GM13977 (cell line): Measurements from ENCODE around the gene CDYL.

Source experiments
- DNase-seq: peaks from one replicate; pipeline ENCODE4 v3.0.0; 2012; ENCODE audit warnings: low spot score
- in situ Hi-C: fragments of 300-500 bp; cut with MboI; formaldehyde crosslinking; loops from one replicate; pipeline ENCODE4 v1.12.0; 2022; ENCODE audit warnings: low sequenced_read_pairs, low pct_unique_long_range_greater_than_20kb, mixed read lengths, inconsistent platforms; ENCODE audit not compliant: unreplicated experiment
- TF ChIP-seq, protein P1 (sequence below): IDR thresholded peaks from 2 replicates; pipeline ENCODE4 v1.5.1; 2012; ENCODE audit warnings: mild to moderate bottlenecking, control low read depth; ENCODE audit not compliant: insufficient read depth; ENCODE audit errors: extremely low read depth, missing control alignments

CDYL gene

DNA sequence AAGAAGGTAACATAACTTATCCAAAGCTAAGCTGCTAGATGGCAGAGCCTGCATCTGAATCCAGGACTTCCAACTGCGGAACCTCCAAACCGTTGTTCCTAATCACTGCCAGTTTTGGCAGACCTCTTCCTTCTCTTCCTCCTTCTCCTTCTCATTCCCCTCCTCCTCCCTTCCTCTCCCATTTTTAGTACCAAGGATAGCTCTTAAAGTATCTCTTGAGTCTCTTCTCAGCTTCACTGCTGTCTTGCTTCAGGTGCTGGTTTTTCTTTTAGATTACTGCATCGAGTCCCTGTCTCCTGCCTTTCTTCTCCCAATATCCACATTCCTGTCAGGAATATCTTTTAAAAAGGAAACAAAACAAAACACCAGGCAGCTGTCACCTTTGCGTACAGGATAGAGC is 77.1 kb downstream of the CDYL start:
- DNase-seq = no peak
- TF ChIP-seq, protein P1, sequence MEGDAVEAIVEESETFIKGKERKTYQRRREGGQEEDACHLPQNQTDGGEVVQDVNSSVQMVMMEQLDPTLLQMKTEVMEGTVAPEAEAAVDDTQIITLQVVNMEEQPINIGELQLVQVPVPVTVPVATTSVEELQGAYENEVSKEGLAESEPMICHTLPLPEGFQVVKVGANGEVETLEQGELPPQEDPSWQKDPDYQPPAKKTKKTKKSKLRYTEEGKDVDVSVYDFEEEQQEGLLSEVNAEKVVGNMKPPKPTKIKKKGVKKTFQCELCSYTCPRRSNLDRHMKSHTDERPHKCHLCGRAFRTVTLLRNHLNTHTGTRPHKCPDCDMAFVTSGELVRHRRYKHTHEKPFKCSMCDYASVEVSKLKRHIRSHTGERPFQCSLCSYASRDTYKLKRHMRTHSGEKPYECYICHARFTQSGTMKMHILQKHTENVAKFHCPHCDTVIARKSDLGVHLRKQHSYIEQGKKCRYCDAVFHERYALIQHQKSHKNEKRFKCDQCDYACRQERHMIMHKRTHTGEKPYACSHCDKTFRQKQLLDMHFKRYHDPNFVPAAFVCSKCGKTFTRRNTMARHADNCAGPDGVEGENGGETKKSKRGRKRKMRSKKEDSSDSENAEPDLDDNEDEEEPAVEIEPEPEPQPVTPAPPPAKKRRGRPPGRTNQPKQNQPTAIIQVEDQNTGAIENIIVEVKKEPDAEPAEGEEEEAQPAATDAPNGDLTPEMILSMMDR = no peak
- in situ Hi-C loops = no loop called here

DNA sequence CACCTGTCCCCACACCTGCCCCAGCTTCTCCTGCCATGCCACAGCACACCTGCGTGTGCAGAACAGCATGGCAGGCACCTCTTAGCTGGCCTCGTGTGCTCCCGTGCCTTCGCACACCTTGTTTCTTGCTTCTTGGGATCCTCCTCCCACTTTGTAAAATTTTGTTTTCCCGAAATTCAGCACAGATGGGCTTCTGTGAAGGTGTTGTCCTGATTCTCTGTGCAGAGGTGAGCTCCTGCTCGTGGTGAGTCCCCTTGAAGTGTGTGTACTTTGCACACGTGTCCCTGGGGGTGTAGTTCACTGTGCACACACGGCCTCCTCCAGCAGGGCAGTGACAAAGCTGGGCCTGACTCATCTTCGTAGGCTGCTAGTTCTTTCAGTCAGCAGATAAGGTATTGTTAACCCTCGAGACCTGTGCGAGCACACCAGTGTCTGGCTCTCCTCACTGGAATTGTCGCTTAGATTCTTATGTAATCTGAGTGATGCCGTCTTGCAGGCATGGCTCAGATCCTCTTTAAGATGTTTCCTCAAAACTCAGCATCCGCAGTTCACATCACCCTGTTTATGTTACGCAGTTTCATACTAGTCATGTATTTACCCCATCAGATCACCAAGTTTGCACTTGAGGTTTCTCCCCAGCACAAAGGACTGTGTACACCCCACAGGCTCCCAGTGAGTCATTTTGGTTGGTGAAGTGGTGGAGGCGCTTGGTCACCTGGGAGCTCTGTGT is 77.7 kb downstream of the CDYL start:
- DNase-seq = no peak
- in situ Hi-C loops = no loop called here
- TF ChIP-seq, protein P1 = no peak

DNA sequence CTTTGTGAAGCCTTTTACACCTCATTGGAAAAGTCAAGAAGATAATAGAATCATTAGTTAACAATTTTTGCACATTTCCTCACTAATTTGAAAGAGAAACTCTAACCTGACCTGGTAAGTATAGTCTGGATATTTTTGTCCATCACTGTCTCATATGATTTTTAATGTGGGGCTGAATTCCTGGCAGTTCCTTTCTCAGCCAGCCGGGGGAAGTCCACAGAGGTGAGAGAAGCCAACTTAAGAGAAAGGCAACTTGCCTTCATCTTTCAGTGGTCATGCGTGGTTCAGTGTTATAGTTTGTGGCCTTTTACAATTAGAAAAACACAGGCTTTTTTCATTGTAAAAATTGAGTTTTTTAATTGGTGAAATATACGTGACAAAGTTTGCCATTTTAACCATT is 80.6 kb downstream of the CDYL start:
- no peak for DNase-seq
- TF ChIP-seq, protein P1 = no peak
- in situ Hi-C loops = no loop called here

DNA sequence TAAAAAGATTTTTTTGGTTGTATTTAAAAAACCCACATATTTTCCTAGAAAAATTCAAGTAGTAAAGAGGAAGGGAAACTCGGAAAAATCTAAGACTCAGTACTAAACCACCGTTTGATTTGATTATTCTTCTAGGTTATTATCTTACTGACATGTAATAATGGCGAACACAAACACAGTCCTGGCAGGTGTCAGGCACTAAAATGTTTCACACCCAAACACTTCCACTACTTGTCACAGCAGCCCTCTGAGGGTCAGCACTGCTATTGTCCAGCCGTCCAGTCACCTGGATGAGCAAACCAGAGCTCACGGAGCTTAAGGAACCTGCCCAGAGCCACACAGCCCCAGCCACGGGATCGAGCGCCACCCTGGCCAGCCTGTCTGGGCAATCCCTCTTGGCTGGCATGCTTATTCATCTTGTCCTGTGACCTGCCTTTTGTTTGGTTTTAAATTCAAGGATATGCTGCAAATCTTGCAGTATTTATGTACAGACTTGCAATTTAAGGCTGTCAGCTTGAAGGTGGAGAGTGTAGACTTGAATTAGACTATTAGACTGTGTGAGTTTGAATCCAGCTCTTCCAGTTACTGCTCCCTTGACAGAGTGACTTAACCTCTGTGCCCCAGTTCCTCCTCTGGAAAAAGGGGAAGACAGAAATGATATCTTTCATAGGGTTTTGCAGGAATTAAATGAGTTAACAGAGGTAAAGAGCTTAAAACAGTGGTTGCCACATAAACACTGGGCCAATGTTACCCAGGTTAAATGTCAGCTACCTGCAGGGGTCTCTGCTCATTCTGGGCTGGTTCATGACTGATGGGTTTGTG is 82.2 kb downstream of the CDYL start:
- in situ Hi-C loops = no loop called here
- TF ChIP-seq, protein P1 = no peak
- DNase-seq = no peak

DNA sequence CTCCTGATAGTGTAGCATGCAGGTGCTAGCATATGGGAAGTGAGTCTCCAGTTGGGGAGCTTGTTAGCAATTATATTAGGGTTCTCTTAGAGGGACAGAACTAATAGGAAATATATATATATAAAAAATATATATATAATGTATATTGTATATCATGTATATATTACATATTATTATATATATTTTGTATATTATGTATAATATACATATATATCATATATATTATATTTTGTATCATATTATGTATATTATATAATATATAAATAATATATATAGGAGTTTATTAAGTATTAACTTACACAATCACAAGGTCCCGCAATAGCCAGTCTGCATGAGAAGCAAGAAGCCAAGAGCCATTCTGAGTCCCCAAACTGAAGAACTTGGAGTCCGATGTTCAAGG is 84.2 kb downstream of the CDYL start:
- no peak for DNase-seq
- in situ Hi-C loops = no loop called here
- TF ChIP-seq, protein P1 = no peak

DNA sequence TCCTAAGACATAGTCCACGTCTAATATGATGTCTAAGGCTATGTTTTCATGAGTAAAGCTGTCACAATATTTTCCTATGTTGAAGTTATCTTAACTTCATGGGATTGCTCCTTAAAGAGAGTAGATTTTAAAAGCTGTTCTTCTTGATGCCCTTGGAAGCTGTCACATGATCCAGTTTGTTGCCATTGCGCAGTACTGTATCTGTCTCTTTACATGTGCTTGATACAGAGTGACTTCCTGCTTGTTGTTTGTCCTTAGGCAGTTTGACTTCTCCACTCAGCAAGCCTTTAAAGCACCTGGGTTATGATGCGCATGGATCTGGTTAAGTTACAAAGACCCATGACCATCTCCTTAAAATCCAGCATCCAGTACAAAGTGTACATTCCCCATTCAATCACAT is 85.4 kb downstream of the CDYL start:
- TF ChIP-seq, protein P1 = no peak
- in situ Hi-C loops = no loop called here
- no peak for DNase-seq
